GM12874 (cell line): ENCODE results near the gene MOK.

ENCODE experiments used
- TF ChIP-seq, protein P1 (sequence below): IDR thresholded peaks from 2 replicates; pipeline ENCODE4 v1.5.1; 2011; ENCODE audit warnings: low read depth, mild to moderate bottlenecking, control low read depth, low read length, moderate library complexity; ENCODE audit not compliant: insufficient read depth

MOK gene

GRCh38 chr14:102222009-102222575 is 82.9 kb downstream of the MOK start:
- TF ChIP-seq, protein P1, sequence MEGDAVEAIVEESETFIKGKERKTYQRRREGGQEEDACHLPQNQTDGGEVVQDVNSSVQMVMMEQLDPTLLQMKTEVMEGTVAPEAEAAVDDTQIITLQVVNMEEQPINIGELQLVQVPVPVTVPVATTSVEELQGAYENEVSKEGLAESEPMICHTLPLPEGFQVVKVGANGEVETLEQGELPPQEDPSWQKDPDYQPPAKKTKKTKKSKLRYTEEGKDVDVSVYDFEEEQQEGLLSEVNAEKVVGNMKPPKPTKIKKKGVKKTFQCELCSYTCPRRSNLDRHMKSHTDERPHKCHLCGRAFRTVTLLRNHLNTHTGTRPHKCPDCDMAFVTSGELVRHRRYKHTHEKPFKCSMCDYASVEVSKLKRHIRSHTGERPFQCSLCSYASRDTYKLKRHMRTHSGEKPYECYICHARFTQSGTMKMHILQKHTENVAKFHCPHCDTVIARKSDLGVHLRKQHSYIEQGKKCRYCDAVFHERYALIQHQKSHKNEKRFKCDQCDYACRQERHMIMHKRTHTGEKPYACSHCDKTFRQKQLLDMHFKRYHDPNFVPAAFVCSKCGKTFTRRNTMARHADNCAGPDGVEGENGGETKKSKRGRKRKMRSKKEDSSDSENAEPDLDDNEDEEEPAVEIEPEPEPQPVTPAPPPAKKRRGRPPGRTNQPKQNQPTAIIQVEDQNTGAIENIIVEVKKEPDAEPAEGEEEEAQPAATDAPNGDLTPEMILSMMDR: no peak

- TF ChIP-seq, protein P1: no peak
Observed at GRCh38 chr14:102221026-102221425, 83.9 kb downstream of the MOK start.

- TF ChIP-seq, protein P1: no peak
Observed at GRCh38 chr14:102220031-102220430, 84.9 kb downstream of the MOK start.

DNA sequence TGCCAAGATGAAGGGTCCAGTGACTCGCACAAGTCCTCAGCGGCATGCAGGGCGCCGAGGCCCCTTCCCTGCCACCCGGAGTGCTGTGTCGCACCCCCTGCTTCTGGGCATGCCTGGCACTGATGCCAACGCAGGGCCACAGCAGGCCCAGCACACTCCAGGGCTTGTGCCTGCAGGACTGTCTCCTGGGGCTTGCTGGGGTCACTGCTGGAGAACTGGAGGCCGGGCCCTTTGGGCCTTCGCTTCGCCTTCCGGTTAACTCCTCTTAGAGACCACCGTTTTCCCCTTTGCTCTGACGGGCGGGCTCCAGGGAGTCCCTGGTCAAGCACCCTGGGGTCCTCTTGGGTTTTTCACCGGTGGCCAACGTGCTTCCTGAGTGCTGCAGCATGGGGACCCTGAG is 85.6 kb downstream of the MOK start:
- TF ChIP-seq, protein P1: no peak

DNA sequence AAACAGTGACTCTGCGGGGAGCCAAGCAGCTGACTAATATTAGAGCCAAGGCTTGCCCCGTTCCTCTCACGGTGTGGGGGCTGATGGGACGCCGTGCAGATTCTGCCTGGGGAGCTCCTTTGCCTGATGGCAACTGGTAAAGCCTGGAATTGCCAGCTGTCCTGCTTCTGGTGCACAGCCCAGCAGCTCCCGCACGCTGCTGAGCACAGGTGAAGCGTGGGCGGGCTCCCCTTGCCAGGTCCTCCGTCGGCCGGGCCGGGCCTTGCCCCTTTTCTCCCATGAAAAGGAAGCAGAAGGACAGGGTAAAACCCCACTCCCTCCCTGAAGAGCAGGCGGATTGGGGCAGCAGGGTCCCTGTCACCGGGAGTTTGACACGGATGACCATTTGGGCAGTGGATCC is 86.3 kb downstream of the MOK start:
- TF ChIP-seq, protein P1: no peak

- TF ChIP-seq, protein P1: no peak
Observed at GRCh38 chr14:102217987-102218421, 87.0 kb downstream of the MOK start.

DNA sequence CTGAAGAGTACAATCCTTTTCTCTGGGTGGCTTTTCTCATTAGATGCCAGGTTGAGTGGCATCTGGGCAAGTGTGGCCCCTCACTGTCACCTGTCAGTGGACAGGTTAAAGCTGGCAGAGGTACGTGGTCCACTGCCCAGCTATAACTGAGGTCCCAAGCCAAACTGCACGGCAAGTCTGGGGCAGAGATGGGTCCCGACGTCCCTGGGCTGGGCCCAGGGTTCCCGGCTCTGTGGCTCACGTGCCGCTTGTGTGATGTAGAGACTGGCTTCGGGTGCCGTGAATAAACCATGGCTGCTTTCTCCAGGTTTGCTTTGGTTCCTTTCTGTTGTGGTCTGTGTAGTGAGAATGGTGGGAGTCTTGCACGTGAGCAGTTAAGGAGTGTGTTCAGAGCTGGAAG is 87.6 kb downstream of the MOK start:
- TF ChIP-seq, protein P1: no peak
